T-helper 1 cell treated with Interleukin-12 subunit alpha and Interleukin-12 subunit beta and Interleukin-4 antibody, amounts not matched to agents 30 μg/mL and 1 μg/mL, for 36 hours (primary cell): ENCODE data around the gene PRRC2B.
A peak's percentile ranks its signal among the peaks of the same experiment; 100 is the strongest.
"Not testable (repeated sequence)": the region's sequence is repeated elsewhere in the genome, so short reads cannot be mapped to it uniquely, and the experiment has no call there.

Experiments used
- H3K27ac Mint-ChIP-seq: one replicate; pipeline ENCODE4 v1.8.0; 2021; ENCODE audit warnings: mild to moderate bottlenecking, mixed read lengths
- H3K27me3 Mint-ChIP-seq: one replicate; pipeline ENCODE4 v1.8.0; 2021; ENCODE audit warnings: low read depth, mixed read lengths
- H3K36me3 Mint-ChIP-seq: one replicate; pipeline ENCODE4 v1.8.0; 2021; ENCODE audit warnings: low read depth, mixed read lengths
- H3K4me1 Mint-ChIP-seq: one replicate; pipeline ENCODE4 v1.8.0; 2021; ENCODE audit warnings: low read depth, mixed read lengths
- H3K4me3 Mint-ChIP-seq: one replicate; pipeline ENCODE4 v1.8.0; 2021; ENCODE audit warnings: mild to moderate bottlenecking, moderate library complexity, mixed read lengths
- H3K9me3 Mint-ChIP-seq: one replicate; pipeline ENCODE4 v1.8.0; 2021; ENCODE audit warnings: mixed read lengths

PRRC2B gene

DNA sequence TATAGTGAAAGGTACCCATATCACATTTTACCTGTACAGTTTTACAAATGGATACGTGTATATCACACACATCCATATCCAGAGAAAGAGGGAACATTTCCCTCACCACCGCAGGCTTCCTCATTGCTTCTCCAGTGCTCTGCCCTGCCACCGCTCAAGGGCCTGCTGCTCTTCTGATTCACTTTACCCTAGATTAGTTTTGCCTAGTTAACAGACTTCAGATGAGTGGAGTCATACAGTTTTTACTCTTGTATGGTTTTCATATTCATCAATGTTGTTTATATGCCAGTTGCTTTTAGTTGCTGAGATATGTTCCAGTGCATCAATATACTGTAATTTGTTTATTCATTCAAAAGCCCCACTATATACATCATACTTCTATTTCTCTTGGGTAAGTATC is 54.9 kb downstream of the PRRC2B start:
- Mint-ChIP-seq H3K4me1 (peaks cover 8% of the 10 kb centered on the region), H3K9me3 (no peaks in the 10 kb centered on the region), H3K27ac (no peak overlapping the region), H3K4me3 (no peak overlapping the region), H3K36me3 (peaks cover 61% of the 10 kb centered on the region), H3K27me3 (no peaks in the 10 kb centered on the region)

DNA sequence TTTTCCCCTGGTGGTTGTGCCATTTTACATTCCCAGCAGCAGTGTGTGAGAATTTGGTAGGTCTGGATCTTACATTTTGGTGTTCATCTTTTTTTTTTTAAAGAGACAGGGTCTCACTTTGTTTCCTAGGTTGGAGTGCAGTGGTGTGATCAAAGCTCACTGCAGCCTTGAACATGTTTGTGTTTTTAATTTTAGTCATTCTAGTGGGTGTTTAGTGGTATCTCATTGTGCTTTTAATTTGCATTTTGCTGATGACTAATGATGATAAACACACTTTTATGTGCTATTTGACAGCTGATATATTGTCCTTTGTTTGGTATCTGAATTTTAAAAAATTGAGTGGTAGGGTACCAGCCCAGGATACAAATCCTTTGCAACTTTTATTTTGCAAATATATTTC is 55.4 kb downstream of the PRRC2B start:
- H3K36me3 Mint-ChIP-seq: peaks cover 62% of the 10 kb centered on the region

DNA sequence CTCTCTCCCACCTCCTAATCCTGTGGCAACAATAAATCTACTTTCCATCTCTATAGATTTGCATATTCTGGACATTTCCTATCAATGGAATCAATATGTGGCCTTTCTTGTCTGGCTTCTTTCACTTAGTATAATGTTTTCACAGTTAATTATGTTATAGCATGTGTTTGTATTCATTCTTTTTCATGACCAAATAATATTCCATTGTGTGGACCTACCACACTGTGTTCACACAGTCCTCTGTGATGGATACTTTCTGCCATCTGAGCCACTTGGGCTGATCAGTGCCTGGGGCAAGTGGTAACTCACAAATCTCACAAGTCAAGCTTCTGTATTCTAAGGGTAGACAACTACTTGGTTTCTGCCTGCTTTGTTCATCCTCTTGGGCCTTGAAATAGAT is 60.1 kb downstream of the PRRC2B start:
- H3K9me3 Mint-ChIP-seq: no peaks in the 10 kb centered on the region
- H3K27me3 Mint-ChIP-seq: no peaks in the 10 kb centered on the region
- H3K4me1 Mint-ChIP-seq: peaks cover 5% of the 10 kb centered on the region
- peaks cover 53% of the 10 kb centered on the region for H3K36me3 Mint-ChIP-seq
- H3K4me3 Mint-ChIP-seq: no peak overlapping the region
- H3K27ac Mint-ChIP-seq: no peak overlapping the region

More for the DNA sequence above, 55.4 kb downstream of the PRRC2B start:
- Mint-ChIP-seq H3K4me3 (no peak overlapping the region), H3K27me3 (no peaks in the 10 kb centered on the region), H3K27ac (no peak overlapping the region), H3K4me1 (peaks cover 8% of the 10 kb centered on the region), H3K9me3 (no peaks in the 10 kb centered on the region)

DNA sequence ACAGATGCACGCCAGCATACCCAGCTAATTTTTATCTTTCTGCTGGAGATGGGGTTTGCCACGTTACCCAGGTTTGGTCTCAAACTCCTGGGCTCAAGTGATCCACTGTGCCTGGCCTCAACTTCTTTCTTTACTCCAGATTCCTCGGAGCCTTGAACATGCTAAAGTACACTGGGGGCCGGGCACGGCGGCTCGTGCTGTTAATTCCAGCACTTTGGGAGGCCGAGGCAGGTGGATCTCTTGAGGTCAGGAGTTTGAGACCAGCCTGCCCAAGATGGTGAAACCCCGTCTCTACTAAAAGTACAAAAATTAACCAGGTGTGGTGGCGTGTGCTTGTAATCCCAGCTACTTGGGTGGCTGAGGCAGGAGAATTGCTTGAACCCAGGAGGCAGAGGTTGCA is 61.8 kb downstream of the PRRC2B start:
- H3K27ac Mint-ChIP-seq, H3K27me3 Mint-ChIP-seq, H3K4me3 Mint-ChIP-seq, H3K4me1 Mint-ChIP-seq, H3K9me3 Mint-ChIP-seq: not testable (repeated sequence)
- peaks cover 51% of the 10 kb centered on the region for H3K36me3 Mint-ChIP-seq

DNA sequence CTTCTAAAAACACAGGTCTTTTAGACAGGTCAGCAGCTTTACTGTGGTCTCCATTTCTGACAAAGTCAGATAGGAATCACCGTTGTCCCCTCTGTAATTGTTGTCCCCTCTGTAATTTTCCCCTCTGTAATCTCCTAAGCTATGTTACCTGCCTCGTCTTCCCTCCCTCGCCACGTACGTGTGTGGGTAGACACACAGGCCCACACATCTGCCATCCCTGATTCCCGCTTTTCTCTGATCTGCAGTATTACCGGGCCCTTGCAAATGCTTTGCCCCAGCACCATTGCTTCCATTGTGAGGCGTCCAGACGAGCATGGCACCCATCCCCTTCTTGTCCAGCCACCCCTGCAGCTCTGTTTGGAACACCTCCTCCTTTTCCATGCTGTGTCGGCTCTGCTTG is 63.9 kb downstream of the PRRC2B start:
- Mint-ChIP-seq H3K9me3 (no peaks in the 10 kb centered on the region), H3K27ac (no peak overlapping the region), H3K4me1 (peaks cover 8% of the 10 kb centered on the region), H3K4me3 (no peak overlapping the region), H3K27me3 (no peaks in the 10 kb centered on the region), H3K36me3 (peaks cover 43% of the 10 kb centered on the region)

DNA sequence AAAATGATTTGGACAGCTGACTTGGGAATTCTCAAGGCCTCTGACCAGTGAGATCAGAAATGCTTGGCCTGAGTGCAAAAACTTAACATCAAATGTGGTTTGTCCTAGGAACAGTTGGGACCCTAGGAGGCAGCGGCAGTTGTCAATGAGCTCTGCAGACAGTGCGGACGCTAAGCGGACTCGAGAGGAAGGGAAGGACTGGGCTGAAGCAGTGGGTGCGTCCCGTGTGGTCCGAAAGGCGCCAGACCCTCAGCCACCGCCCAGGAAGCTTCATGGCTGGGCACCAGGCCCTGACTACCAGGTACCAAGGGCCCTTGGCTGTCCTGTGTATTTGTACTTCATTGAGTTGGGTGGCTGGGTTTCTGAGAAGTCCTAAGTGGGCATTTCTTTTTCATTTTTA is 65.2 kb downstream of the PRRC2B start:
- Mint-ChIP-seq H3K27ac (no peak overlapping the region), H3K27me3 (no peaks in the 10 kb centered on the region), H3K9me3 (no peaks in the 10 kb centered on the region), H3K36me3 (peaks cover 39% of the 10 kb centered on the region), H3K4me1 (peaks cover 6% of the 10 kb centered on the region), H3K4me3 (no peak overlapping the region)

DNA sequence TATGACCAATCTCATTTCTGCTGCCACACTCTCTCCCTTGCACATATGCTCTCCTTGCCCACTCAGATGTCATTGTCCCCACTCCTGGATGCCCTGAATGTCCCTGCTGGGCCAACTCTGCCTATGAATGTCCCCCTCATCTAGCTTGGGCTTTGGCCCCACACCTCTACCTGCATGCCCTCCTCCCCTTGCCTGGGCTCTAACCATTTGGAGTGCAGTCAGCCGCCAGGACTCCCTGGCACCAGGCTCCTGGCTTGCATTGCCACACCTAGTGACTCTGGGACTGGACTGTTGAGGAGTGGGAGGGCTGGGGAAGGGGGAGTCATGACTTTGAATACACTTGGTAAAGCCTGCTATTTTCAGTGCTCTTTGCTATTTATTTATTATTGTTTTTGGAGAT is 67.3 kb downstream of the PRRC2B start:
- peak overlapping the region; percentile 59 for H3K27ac Mint-ChIP-seq
- H3K4me3 Mint-ChIP-seq: peak overlapping the region; percentile 10
- H3K9me3 Mint-ChIP-seq: no peaks in the 10 kb centered on the region
- peaks cover 8% of the 10 kb centered on the region for H3K4me1 Mint-ChIP-seq
- no peaks in the 10 kb centered on the region for H3K27me3 Mint-ChIP-seq
- peaks cover 42% of the 10 kb centered on the region for H3K36me3 Mint-ChIP-seq

DNA sequence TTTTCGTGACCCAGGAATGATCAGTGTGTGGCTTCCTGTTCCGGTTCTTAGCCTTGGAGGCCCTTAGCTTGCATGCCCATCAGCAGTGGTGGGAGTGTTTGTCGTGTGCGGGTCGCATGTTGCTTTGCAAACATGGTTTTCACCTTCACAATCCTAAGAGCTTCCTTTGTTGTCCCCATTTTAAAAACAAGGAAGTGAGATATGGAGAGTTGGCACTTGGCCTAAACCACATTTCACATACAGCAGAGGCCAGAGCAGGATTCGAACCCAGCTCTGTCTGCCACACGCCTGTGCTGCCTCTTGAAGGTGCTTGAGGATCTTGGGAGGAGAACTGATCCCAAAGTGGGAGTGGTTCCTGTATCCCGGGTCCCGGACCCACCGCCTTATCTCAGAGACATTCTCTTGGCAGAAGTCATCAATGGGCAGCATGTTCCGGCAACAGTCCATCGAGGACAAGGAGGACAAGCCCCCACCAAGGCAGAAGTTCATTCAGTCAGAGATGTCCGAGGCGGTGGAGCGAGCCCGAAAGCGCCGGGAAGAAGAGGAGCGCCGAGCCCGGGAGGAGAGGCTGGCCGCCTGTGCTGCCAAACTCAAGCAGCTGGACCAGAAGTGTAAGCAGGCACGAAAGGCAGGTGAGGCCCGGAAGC is 70.6 kb downstream of the PRRC2B start:
- Mint-ChIP-seq H3K9me3 (no peaks in the 10 kb centered on the region), H3K27me3 (no peaks in the 10 kb centered on the region), H3K36me3 (peaks cover 39% of the 10 kb centered on the region), H3K4me3 (no peak overlapping the region), H3K4me1 (peaks cover 9% of the 10 kb centered on the region), H3K27ac (no peak overlapping the region)

DNA sequence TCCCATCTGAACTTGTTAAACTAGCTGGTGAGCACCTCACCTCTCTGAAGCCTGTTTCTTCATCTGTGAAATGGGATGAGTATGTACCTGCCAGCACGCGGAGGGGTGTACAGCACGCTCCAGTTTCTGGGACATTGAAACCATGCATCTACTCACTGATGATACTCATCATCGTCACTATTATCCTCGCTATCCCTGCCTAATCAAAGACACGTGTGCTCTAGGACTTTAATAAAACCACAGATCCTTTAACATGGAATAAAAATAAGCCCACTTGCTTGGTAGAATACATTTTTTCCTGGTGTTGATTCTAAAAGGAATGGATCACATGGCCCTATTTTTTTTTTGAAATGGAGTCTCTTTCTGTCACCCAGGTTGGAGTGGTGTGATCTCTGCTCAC is 71.5 kb downstream of the PRRC2B start:
- peaks cover 9% of the 10 kb centered on the region for H3K4me1 Mint-ChIP-seq
- H3K4me3 Mint-ChIP-seq: no peak overlapping the region
- H3K9me3 Mint-ChIP-seq: no peaks in the 10 kb centered on the region
- no peak overlapping the region for H3K27ac Mint-ChIP-seq
- peaks cover 43% of the 10 kb centered on the region for H3K36me3 Mint-ChIP-seq
- H3K27me3 Mint-ChIP-seq: no peaks in the 10 kb centered on the region

DNA sequence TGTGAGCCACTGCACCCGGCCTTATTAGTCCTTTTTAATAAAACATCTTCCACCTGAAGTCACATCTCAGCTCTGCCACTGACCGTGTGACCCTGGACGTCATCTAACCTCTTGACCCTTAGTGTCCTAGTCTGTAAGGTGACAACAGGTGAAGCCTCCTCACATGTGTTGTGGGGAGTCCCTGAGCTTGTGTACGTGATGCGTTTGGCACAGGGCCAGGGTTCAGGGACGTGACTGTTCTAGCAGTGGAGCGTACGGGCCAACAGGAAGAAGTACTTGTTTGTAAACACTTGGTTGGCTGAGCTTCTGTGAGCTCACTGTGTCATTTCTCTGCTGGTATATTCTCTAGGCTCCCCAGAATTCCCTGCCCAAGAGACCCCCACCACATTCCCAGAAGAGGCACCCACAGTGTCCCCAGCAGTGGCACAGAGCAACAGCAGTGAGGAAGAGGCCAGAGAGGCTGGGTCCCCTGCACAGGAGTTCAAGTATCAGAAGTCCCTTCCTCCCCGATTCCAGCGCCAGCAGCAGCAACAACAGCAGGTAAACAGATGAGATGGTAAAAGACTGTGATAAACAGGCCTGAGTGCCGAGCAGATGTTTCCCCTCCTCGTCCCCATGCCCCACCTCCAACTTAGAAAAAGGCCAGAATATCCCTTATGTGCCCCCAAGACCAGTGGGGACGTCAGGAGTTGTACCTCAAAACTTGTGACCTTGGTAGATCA is 73.5 kb downstream of the PRRC2B start:
- no peak overlapping the region for H3K27ac Mint-ChIP-seq

DNA sequence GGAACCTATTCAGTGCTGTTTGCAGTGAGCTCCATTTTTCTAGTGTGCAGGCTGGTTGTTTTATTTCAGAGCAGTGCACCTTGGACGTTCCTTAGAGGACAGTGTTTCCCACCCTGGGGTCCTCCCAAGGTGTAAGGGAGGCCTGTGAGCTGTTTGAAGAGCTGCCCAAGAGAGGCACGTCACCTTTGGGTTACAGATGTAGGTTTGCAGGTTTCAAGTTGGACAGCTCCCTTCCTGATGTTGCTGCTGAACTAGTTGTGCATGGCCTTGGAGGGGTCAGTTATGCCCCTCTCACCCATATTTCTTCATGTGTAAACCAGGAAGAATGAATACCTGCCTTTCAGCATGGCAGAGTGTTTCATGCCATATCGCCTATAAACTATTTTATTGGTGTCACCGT is 74.1 kb downstream of the PRRC2B start:
- no peaks in the 10 kb centered on the region for H3K27me3 Mint-ChIP-seq
- H3K9me3 Mint-ChIP-seq: no peaks in the 10 kb centered on the region
- peaks cover 45% of the 10 kb centered on the region for H3K36me3 Mint-ChIP-seq
- no peak overlapping the region for H3K27ac Mint-ChIP-seq
- no peak overlapping the region for H3K4me3 Mint-ChIP-seq
- H3K4me1 Mint-ChIP-seq: peaks cover 4% of the 10 kb centered on the region

More for the DNA sequence above, 73.5 kb downstream of the PRRC2B start:
- Mint-ChIP-seq H3K36me3 (peaks cover 41% of the 10 kb centered on the region), H3K9me3 (no peaks in the 10 kb centered on the region), H3K27me3 (no peaks in the 10 kb centered on the region), H3K4me3 (no peak overlapping the region), H3K4me1 (peaks cover 3% of the 10 kb centered on the region)

DNA sequence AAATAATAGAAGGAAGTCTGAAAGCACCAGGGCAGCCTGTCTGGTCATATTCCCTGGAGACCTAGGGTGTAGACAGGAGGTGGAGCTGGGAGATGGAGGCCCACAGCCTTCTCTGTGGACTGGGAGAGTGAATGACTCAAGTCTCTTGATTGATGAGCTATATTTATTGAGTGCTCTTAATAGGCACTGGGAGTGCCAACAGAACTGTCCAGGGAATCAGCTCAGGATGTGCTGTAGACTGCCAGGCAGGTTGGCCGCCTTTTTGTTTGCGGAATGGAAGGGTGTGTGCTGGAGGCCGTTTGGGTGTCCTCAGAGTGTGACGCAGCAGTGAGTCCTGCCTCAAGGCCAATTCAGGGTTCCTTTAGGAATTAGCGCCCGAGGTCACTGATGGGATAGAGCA is 75.5 kb downstream of the PRRC2B start:
- Mint-ChIP-seq H3K27me3 (no peaks in the 10 kb centered on the region), H3K36me3 (peaks cover 47% of the 10 kb centered on the region), H3K27ac (no peak overlapping the region), H3K4me3 (no peak overlapping the region), H3K4me1 (peaks cover 4% of the 10 kb centered on the region), H3K9me3 (no peaks in the 10 kb centered on the region)

DNA sequence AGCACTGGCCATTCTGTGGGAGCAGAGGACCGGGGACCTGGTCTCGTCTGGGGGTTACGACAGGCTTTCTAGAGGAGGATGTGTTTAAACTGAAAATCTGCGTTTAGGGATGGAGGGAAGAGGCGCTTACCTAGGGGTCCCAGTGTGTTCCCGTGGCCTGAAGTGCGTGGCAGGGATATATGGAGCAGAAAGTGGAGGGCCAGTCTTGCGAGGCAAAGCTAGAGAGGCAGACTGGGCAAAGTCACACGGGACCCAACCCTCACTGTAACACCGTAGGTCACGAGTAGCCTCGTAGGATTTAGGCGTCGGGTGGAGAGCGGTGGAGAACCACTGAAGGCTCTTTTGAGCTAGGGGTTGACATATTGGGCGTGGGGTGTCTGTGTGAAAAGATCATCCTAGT is 76.1 kb downstream of the PRRC2B start:
- Mint-ChIP-seq H3K4me3 (no peak overlapping the region), H3K4me1 (peaks cover 4% of the 10 kb centered on the region), H3K9me3 (no peaks in the 10 kb centered on the region), H3K36me3 (peaks cover 46% of the 10 kb centered on the region), H3K27me3 (no peaks in the 10 kb centered on the region), H3K27ac (no peak overlapping the region)

DNA sequence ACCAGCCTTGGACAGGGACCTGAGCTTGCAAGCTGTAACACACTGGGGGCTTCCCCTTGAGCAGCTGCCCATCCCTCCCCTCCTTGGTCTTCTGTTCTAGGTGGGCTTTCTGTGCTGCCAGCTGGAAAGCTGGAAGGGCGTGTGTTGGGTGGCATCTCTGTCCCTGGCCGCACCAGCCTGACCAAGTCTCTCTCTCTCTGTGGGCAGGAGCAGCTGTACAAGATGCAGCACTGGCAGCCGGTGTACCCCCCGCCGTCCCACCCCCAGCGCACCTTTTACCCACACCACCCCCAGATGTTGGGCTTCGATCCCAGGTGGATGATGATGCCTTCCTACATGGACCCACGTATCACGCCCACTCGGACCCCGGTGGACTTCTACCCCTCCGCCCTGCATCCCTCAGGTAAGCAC is 76.7 kb downstream of the PRRC2B start:
- peaks cover 3% of the 10 kb centered on the region for H3K4me1 Mint-ChIP-seq
- H3K4me3 Mint-ChIP-seq: no peak overlapping the region
- H3K27me3 Mint-ChIP-seq: no peaks in the 10 kb centered on the region
- H3K9me3 Mint-ChIP-seq: no peaks in the 10 kb centered on the region
- H3K36me3 Mint-ChIP-seq: peaks cover 40% of the 10 kb centered on the region
- H3K27ac Mint-ChIP-seq: no peak overlapping the region

DNA sequence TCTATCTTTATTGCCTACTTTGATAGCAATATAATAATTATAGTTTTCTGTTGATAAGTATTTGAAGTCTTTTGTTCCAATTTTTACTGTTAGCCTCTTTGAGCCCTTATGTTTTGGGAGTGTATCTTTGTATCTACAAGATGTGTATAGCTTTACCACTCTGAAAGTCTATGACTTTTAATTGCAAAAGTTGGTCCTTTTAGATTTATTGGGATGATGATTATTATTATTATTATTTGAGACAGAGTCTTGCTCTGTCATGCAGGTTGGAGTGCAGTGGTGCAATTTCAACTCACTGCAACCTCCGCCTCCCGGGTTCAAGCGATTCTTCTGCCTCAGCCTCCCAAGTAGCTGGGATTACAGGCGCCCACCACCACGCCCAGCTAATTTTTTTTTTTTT is 78.2 kb downstream of the PRRC2B start:
- H3K4me3 Mint-ChIP-seq, H3K27ac Mint-ChIP-seq, H3K4me1 Mint-ChIP-seq: not testable (repeated sequence)

More for the DNA sequence above, 78.2 kb downstream of the PRRC2B start:
- H3K9me3 Mint-ChIP-seq, H3K27me3 Mint-ChIP-seq: not testable (repeated sequence)
- H3K36me3 Mint-ChIP-seq: peaks cover 34% of the 10 kb centered on the region
